A549 (cell line): ENCODE data around the gene ENOX2. TPM values are rescaled to one million over a fixed set of nuclear protein-coding genes. Genes with fewer than 3 reads are reported as not detected.
"Not testable (repeated sequence)": the region's sequence is repeated elsewhere in the genome, so short reads cannot be mapped to it uniquely, and the experiment has no call there.

Source experiments
- ATAC-seq, 2 experiments: fragments of 200-7000 bp in 1 of 2; fragments of >200 bp in 1 of 2; cut with Nextera tagmentation in 1 of 2; cut with Tn5 transposase in 1 of 2; 3 replicates each; pipeline versions ENCODE4 v1.8.0 to v1.9.1; 2018 to 2020; ENCODE audit warnings: mild to moderate bottlenecking in 1 of 2, moderate library complexity in 1 of 2
- CTCF ChIA-PET: fragments of 300-600 bp; sonication (Branson Sonifier 250); formaldehyde crosslinking; extraction: SDS; loops from one replicate; lab custom pipeline; 2021; ENCODE audit warnings: antibody characterized with exemption, inconsistent platforms; lab: Yijun Ruan, JAX
- POLR2A ChIA-PET: fragments of 350-600 bp; formaldehyde crosslinking; extraction: SDS; loops from one replicate; lab custom pipeline; 2021; ENCODE audit warnings: antibody characterized with exemption, inconsistent platforms; lab: Yijun Ruan, JAX
- DNase-seq, 2 experiments: peaks; one replicate each; pipeline versions ENCODE4 v3.0.0 to v3.0.0-alpha.2; 2011 to 2016; ENCODE audit warnings: low read depth in 1 of 2, low spot score in 1 of 2
- FAIRE-seq: peaks from 2 replicates; lab custom pipeline; 2011; peaks lifted over from hg19 to GRCh38; lab: Jason Lieb, UNC
- H3K27ac ChIP-seq, 2 experiments: fragments of >200 bp; sonication (Bioruptor Twin); formaldehyde crosslinking; 3 replicates each; pipeline ENCODE4 v1.5.1; 2016 to 2017
- H3K4me1 ChIP-seq: fragments of >200 bp; sonication (Bioruptor Twin); formaldehyde crosslinking; 3 replicates; pipeline ENCODE4 v1.6.1; 2016
- H3K4me2 ChIP-seq: fragments of >200 bp; sonication (Bioruptor Twin); formaldehyde crosslinking; 3 replicates; pipeline ENCODE4 v1.6.1; 2016
- H3K4me3 ChIP-seq: fragments of >200 bp; sonication (Bioruptor Twin); formaldehyde crosslinking; 3 replicates; pipeline ENCODE4 v1.5.1; 2016
- H3K9me3 ChIP-seq: fragments of >200 bp; sonication (Bioruptor Twin); formaldehyde crosslinking; 3 replicates; pipeline ENCODE4 v1.6.1; 2016
- CEBPB ChIP-seq, 2 experiments: fragments of >200 bp in 1 of 2; sonication (Bioruptor Twin) in 1 of 2; formaldehyde crosslinking in 1 of 2; IDR thresholded peaks; 2 replicates each; pipeline ENCODE4 v1.6.1; 2012 to 2016
- CHD2 ChIP-seq: fragments of 150-350 bp; IDR thresholded peaks from 2 replicates; pipeline ENCODE4 v1.6.1; 2014; ENCODE audit warnings: low read length; ENCODE audit not compliant: partially characterized antibody
- CTCF ChIP-seq: fragments of >200 bp; sonication (Bioruptor Twin); formaldehyde crosslinking; IDR thresholded peaks from 3 replicates; pipeline ENCODE4 v1.5.1; 2016
- FOSL2 ChIP-seq, 2 experiments: fragments of 450-650 bp in 1 of 2; fragments of >200 bp in 1 of 2; sonication (Bioruptor Twin) in 1 of 2; formaldehyde crosslinking; IDR thresholded peaks; 2 replicates each; pipeline versions ENCODE4 v1.5.0 to v1.6.1; 2016 to 2020; ENCODE audit warnings: mild to moderate bottlenecking in 1 of 2, moderate library complexity in 1 of 2
- GATA3 ChIP-seq: IDR thresholded peaks from 2 replicates; pipeline ENCODE4 v1.6.1; 2012; ENCODE audit warnings: borderline replicate concordance
- HES2 ChIP-seq: fragments of >200 bp; sonication (Bioruptor Twin); formaldehyde crosslinking; IDR thresholded peaks from 2 replicates; pipeline ENCODE4 v1.6.1; 2016
- HOXA7 ChIP-seq: fragments of 250-450 bp; sonication (Bioruptor Pico); IDR thresholded peaks from 2 replicates; pipeline ENCODE4 v1.5.0; 2020; ENCODE audit warnings: mild to moderate bottlenecking, moderate library complexity
- HOXB5 ChIP-seq: fragments of 250-450 bp; sonication (Bioruptor Pico); IDR thresholded peaks from 2 replicates; pipeline ENCODE4 v1.5.0; 2020; ENCODE audit warnings: mild to moderate bottlenecking, moderate library complexity
- JUN ChIP-seq, 2 experiments: fragments of >200 bp; sonication (Bioruptor Twin); formaldehyde crosslinking; IDR thresholded peaks; 2 replicates in 1 of 2; 3 replicates in 1 of 2; pipeline ENCODE4 v1.6.1; 2016 to 2017
- JUNB ChIP-seq: fragments of >200 bp; sonication (Bioruptor Twin); formaldehyde crosslinking; IDR thresholded peaks from 2 replicates; pipeline ENCODE4 v1.6.1; 2016
- KDM5A ChIP-seq: fragments of 200-600 bp; sonication (generic); IDR thresholded peaks from 2 replicates; pipeline ENCODE4 v1.6.1; 2016; ENCODE audit warnings: antibody characterized with exemption, mild to moderate bottlenecking
- MYC ChIP-seq: IDR thresholded peaks from 2 replicates; pipeline ENCODE4 v1.6.1; 2012; ENCODE audit warnings: mild to moderate bottlenecking, inconsistent platforms, low read length, improper control_type of control experiment, borderline replicate concordance
- RAD21 ChIP-seq, 2 experiments: fragments of >200 bp in 1 of 2; sonication (Bioruptor Twin) in 1 of 2; formaldehyde crosslinking in 1 of 2; IDR thresholded peaks in 1 of 2; conservative IDR thresholded peaks in 1 of 2; 2 replicates in 1 of 2; 3 replicates in 1 of 2; pipeline ENCODE4 v1.6.1; 2012 to 2018; ENCODE audit warnings: inconsistent platforms in 1 of 2
- SREBF2 ChIP-seq: fragments of 450-650 bp; IDR thresholded peaks from 2 replicates; pipeline ENCODE4 v1.6.1; 2014; ENCODE audit warnings: mild to moderate bottlenecking, moderate library complexity
- ZSCAN20 ChIP-seq: fragments of 250-450 bp; sonication (Bioruptor Pico); IDR thresholded peaks from 2 replicates; pipeline ENCODE4 v1.8.0; 2022; ENCODE audit warnings: mild to moderate bottlenecking, moderate library complexity
- WGBS: methylation state at CpG from one replicate; pipeline ENCODE4 v1.1.6; 2017; ENCODE audit errors: missing lambda C conversion rate; 5-methylcytosine and 5-hydroxymethylcytosine counted together
- polyA plus RNA-seq, 4 experiments: library from polyadenylated mRNA; depleted of rRNA in 3 of 4; stranded (reverse); fragments of >200 nt; fragmentation: RNase III in 1 of 4; extraction: RNeasy Plus Mini Kit Qiagen cat#74134 plus additional on column Dnase treatment in 1 of 4; gene quantifications; 2 replicates in 3 of 4; 3 replicates in 1 of 4; pipeline ENCODE4 v1.2.3, GENCODE V29; 2011 to 2017
- TF ChIP-seq, protein P1 (sequence below): IDR thresholded peaks from 2 replicates; pipeline ENCODE4 v1.6.1; 2012; ENCODE audit warnings: low read depth, borderline replicate concordance
- TF ChIP-seq, protein P2 (sequence below): fragments of 200-600 bp; sonication (generic); IDR thresholded peaks from 2 replicates; pipeline ENCODE4 v1.6.1; 2016; ENCODE audit warnings: antibody characterized with exemption, mild to moderate bottlenecking, moderate library complexity

The ENOX2 gene
- polyA plus RNA-seq, 2 of the 4 experiments (the other 2 are of a cell fraction) = 10.3 to 35.5 TPM

DNA sequence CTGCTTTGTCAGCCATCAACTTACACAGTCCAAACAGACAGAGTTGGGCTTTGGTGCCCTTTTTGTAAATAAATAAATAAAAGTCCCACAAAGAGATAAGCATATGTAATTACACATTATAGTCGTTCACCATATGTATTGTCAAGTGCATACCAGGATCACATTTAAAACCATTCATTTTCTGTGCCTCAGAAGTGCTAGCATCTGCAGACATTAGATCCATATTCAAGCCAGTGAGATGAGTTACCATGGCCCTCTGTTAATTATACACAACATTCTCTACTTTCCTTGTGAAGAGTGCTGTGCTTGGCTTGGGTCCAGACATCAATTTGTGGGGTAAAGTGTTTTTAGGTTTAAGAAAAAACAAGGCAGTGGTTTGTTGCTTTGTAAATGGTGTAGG lies 76.8 kb downstream of the ENOX2 start:
- Histone ChIP-seq H3K27ac (no peak overlapping the region), H3K4me3 (no peak overlapping the region), H3K4me1 (no peaks in the 10 kb centered on the region), H3K9me3 (no peaks in the 10 kb centered on the region)
- DNase-seq (no peak), FAIRE-seq (no peak)
- ChIA-PET POLR2A (no interaction called here), CTCF (no interaction called here)
- TF ChIP-seq, protein P1, sequence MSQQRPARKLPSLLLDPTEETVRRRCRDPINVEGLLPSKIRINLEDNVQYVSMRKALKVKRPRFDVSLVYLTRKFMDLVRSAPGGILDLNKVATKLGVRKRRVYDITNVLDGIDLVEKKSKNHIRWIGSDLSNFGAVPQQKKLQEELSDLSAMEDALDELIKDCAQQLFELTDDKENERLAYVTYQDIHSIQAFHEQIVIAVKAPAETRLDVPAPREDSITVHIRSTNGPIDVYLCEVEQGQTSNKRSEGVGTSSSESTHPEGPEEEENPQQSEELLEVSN = no peak
- TF ChIP-seq HES2 (no peak), HOXA7 (CRISPR knock-in tag) (no peak), JUNB (no peak), KDM5A (no peak), CHD2 (no peak), ZSCAN20 (CRISPR knock-in tag) (no peak), SREBF2 (no peak), MYC (no peak), FOSL2 (IDR thresholded peaks at IDR 0.05) (no peak), FOSL2 (CRISPR knock-in tag; IDR thresholded peaks at IDR 0.05) (no peak), CTCF (no peak), GATA3 (no peak)
- TF ChIP-seq, protein P2, sequence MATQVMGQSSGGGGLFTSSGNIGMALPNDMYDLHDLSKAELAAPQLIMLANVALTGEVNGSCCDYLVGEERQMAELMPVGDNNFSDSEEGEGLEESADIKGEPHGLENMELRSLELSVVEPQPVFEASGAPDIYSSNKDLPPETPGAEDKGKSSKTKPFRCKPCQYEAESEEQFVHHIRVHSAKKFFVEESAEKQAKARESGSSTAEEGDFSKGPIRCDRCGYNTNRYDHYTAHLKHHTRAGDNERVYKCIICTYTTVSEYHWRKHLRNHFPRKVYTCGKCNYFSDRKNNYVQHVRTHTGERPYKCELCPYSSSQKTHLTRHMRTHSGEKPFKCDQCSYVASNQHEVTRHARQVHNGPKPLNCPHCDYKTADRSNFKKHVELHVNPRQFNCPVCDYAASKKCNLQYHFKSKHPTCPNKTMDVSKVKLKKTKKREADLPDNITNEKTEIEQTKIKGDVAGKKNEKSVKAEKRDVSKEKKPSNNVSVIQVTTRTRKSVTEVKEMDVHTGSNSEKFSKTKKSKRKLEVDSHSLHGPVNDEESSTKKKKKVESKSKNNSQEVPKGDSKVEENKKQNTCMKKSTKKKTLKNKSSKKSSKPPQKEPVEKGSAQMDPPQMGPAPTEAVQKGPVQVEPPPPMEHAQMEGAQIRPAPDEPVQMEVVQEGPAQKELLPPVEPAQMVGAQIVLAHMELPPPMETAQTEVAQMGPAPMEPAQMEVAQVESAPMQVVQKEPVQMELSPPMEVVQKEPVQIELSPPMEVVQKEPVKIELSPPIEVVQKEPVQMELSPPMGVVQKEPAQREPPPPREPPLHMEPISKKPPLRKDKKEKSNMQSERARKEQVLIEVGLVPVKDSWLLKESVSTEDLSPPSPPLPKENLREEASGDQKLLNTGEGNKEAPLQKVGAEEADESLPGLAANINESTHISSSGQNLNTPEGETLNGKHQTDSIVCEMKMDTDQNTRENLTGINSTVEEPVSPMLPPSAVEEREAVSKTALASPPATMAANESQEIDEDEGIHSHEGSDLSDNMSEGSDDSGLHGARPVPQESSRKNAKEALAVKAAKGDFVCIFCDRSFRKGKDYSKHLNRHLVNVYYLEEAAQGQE = no peak
- TF ChIP-seq, all 56 proteins: peak for 0
- ATAC-seq = no peak
- H3K4me2 ChIP-seq = no peak overlapping the region
- WGBS = 65% methylated on average over 1 of the region's 1 CpG

DNA sequence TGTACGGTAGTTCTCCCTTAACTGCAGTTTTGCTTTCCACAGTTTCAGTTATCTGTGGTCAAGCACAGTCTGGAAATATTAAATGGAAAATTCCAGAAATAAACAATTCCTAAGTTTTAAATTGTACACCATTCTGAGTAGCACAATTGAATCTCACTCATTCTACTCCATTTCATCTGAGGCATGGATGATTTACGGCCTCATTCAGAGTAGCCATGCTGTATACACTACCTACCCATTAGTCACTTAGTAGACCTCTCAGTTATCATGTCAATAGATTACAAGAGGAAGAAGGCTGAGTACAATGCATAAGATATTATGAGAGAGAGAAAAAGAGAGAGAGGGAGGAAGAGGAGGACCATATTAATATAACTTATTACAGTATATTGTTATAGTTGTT lies 77.5 kb downstream of the ENOX2 start:
- no peak overlapping the region for H3K4me2 ChIP-seq
- no peak for ATAC-seq
- CTCF ChIA-PET = no interaction called here

DNA sequence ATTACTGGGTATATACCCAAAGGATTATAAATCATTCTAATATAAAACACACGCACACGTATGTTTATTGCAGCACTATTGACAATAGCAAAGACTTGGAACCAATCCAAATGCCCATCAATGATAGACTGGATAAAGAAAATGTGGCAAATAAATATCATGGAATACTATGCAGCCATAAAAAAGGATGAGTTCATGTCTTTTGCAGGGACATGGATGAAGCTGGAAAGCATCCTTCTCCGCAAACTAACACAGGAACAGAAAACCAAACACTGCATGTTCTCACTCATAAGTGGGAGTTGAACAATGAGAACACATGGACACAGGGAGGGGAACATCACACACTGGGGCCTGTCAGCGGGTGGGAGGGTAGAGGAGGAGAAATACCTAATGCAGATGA lies 83.6 kb downstream of the ENOX2 start:
- FAIRE-seq, H3K4me2 ChIP-seq, ATAC-seq, H3K9me3 ChIP-seq, H3K27ac ChIP-seq, H3K4me1 ChIP-seq, POLR2A ChIA-PET, H3K4me3 ChIP-seq, CTCF ChIA-PET, DNase-seq: not testable (repeated sequence)
- WGBS = 79% methylated on average over 4 of the region's 4 CpGs

More for the DNA sequence above, 77.5 kb downstream of the ENOX2 start:
- Histone ChIP-seq H3K4me3 (no peak overlapping the region), H3K9me3 (no peaks in the 10 kb centered on the region), H3K27ac (no peak overlapping the region), H3K4me1 (no peaks in the 10 kb centered on the region)
- no peak for DNase-seq
- no peak for TF ChIP-seq RAD21 (conservative IDR thresholded peaks at IDR 0.05 in 1 of 2, IDR thresholded peaks at IDR 0.05 in 1 of 2)
- TF ChIP-seq FOSL2 (IDR thresholded peaks at IDR 0.05) = no peak
- TF ChIP-seq FOSL2 (CRISPR knock-in tag; IDR thresholded peaks at IDR 0.05) = no peak
- TF ChIP-seq CEBPB (IDR thresholded peaks at IDR 0.05) = no peak
- TF ChIP-seq HOXB5 (CRISPR knock-in tag) = no peak
- TF ChIP-seq JUNB = no peak
- no peak for TF ChIP-seq JUN (IDR thresholded peaks at IDR 0.05)
- no peak for TF ChIP-seq KDM5A
- POLR2A ChIA-PET = no interaction called here
- WGBS = 96% methylated on average over 2 of the region's 2 CpGs
- FAIRE-seq = peak; percentile 36

DNA sequence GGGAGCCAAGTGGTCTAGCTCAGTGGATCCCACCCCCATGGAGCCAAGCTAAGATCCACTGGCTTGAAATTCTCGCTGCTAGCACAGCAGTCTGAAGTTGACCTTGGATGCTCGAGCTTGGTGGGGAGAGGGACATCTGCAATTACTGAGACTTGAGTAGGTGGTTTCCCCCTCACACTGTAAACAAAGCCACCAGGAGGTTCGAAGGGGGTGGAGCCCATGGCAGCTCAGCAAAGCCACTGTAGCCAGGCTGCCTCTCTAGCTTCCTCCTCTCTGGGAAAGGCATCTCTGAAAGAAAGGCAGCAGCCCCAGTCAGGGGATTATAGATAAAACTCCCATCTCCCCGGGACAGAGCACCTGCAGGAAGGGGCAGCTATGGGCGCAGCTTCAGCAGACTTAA lies 89.1 kb downstream of the ENOX2 start:
- DNase-seq, H3K4me3 ChIP-seq, H3K27ac ChIP-seq, H3K9me3 ChIP-seq, POLR2A ChIA-PET, CTCF ChIA-PET, ATAC-seq, H3K4me2 ChIP-seq, FAIRE-seq, H3K4me1 ChIP-seq: not testable (repeated sequence)
- WGBS = 63% methylated on average over 3 of the region's 5 CpGs
